HG02981 (cell line): ENCODE results near the gene DESI2.
"Not testable (repeated sequence)": the region's sequence is repeated elsewhere in the genome, so short reads cannot be mapped to it uniquely, and the experiment has no call there.

Source experiments
- ATAC-seq: cut with Tn5 transposase; IDR thresholded peaks from one replicate; pipeline ENCODE4 v1.9.1; 2021; ENCODE audit warnings: mild to moderate bottlenecking, moderate library complexity; ENCODE audit not compliant: unreplicated experiment

The DESI2 gene

GRCh38 chr1:244704107-244704506, 51.2 kb downstream of the DESI2 start:
- no peak for ATAC-seq

DNA sequence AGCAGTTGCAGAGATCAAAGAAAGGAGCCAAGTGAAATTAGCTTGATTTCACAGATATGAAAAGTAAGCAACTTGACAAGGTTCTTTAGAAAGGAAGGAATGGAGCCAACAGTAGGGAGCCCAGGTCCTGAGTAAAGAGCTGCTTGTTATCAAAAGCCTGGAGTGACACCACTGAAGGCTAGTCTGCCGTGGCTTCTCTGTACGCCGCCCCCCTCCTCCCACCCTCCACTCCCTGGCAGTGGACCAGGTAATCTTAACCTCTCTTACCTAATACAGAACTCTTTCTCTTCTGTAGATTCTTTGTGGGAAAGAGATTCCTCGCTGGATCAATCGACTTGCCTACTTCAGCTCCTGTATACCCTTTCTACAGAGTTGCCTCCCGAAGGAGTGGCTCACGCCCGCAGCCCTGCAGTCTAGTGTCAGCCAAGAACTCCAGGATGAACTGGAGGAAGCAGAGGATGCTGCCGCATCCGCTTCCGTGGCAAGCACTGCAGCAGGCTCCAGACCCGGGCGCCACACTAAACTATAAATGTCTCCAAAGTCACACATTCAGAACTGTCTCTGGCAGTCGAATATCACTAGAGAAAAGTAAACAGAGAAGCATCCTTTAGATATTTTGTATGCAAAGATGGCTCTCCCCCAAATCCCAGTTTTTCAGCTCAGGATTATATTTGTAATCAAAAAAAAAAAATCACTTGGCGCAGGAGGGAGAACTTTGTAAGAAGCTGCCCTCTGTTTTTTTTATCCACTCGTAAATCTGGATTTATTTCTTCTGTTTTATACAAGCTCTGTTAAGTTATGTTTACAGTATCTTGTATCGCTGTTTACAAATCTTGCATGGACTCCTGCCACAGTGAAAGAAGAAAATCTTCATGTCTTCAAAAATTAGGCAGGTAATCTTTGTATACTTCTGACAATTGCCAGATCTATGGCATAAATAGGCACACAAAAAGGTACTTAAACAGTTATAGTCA, 52.6 kb downstream of the DESI2 start:
- no peak for ATAC-seq

GRCh38 chr1:244709076-244709475, 56.1 kb downstream of the DESI2 start:
- ATAC-seq, result no peak

- ATAC-seq, result no peak
Measured at GRCh38 chr1:244709476-244710368, 56.8 kb downstream of the DESI2 start.

DNA sequence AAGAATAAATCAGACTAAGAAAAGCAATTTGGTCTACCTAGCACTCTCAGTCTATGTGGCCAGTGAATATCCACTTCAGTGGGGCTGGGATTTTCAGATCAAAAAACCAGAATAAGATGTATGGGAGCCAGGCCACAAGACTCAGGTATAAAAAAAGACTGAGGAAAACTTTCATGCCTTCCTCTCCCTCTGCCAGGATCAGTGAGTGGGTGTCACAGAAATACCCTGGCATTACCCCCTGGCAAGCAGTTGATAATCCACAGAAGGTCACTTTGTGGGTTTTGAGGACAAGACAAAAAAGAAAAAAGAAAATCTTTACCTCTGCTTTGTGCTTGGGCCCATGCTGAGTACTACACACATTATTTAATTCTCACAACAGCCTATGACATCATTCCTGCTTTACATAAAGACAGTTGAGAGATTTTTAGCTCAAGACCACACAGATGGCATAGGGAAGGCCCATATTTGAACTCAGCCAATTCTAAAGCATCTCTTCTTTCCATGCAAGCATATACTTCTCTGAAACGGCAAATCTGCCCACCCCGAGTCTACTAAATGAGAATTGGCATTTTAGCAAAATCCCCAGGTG, 57.6 kb downstream of the DESI2 start:
- no peak for ATAC-seq

DNA sequence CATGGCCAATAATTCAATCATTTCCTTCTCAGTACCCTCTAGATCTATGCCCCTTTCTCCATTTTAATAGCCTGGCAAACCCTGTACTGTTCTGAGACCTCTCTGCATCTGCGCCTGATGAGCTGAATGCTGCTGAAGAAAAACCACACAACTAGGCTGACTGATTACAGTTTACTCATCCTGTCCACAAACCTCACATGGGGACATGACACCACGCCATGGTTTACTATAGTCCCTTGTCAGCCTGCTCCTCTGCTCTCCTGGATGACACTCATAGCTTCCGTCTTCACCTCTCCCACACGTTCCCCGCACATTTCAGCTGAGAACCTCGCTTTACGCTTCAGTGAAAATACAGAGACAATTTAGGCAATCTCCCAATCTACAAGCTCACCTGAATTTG, 59.7 kb downstream of the DESI2 start:
- ATAC-seq, result no peak

- ATAC-seq, result no peak
Measured at GRCh38 chr1:244713332-244713731, 60.4 kb downstream of the DESI2 start.

DNA sequence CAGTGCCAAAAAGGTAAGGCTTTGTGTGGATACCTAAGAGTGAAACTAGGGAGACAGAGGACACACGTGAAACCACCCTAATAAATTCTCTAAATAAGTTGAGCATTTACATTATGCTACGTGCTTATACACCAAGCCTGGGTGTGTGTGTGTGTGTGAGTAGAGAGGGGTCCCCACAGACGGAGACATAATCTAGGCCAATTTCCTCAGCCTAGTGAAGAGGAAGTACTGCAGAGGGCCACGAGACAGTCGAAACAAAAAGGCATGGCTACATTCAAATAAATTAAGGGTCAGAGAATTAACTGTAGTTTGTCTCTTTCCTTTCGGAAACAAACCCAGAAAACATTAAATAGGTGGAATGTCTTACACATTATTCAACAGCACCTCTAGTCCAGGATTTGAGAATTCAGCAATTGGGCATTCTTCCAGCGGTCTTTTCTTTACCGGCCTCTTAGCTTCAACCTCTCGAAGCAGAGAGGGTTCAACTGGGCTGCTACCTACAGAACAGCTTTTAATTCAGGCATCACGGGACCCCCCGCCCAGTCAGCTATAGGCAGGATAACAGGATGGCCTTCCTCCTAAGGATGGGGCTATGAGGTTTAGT, 75.0 kb downstream of the DESI2 start:
- ATAC-seq, result no peak

DNA sequence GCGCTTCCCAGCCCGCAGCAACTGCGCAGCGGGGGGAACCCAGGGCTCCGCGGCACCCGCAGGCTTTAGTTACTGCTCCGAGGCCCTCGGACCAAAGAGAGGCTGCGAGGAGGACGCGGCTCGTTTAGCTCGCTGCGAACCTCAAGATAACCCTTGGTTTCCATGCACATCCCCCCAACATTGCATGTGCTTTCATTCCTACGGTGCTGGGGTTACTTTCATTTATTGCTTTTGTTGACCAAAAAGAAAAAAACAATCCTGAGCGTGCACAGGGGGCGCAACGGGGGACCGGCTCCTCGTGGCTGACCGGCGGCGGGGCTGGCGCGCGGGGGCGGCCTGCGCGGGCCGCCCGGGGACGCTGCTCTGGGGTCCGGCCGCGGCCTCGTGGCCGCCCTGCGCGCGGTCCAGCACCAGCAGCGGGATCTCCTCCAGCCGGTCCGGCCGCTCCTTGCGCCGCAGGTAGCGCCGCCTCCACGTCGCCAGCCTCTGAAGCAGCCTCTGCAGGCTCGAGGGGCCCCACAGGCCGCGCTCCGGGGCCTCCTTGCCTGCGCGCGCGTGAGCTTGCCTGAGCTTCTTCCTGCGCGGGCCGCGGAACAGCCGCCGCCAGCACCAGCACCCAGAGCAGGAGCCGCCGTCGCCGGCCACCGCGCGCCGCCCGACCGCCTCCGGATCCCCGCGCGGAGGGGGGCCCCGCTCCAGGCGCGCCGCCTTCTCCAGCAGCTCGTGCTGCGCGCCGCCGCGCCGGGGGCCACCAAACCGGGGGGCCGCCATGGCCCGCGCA, 77.4 kb downstream of the DESI2 start:
- no peak for ATAC-seq

DNA sequence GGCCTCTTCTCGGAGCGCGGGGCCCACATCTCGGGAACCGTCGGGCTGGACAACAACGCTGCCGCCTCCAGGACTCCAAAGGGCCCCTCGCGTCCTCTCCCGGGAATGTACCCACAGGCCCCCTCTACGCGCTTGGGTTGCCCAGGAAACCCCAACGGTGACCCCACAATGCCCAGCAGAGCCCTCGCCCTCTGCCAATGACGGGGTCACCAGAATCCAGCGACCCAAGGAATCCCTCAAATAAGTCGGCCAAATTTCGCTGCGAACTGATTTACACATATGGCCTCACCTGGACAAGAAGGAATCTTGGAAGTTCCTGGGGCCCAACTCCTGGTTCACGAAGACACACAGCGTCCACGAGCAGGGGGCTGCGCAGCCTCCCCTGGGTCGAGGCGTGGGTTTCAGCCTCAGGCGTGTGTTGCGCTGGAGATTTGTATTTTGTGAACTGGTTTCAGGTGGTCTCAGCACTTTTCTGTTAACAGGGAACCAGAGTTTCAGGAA, 78.1 kb downstream of the DESI2 start:
- no peak for ATAC-seq

GRCh38 chr1:244731651-244732050, 78.7 kb downstream of the DESI2 start:
- no peak for ATAC-seq

DNA sequence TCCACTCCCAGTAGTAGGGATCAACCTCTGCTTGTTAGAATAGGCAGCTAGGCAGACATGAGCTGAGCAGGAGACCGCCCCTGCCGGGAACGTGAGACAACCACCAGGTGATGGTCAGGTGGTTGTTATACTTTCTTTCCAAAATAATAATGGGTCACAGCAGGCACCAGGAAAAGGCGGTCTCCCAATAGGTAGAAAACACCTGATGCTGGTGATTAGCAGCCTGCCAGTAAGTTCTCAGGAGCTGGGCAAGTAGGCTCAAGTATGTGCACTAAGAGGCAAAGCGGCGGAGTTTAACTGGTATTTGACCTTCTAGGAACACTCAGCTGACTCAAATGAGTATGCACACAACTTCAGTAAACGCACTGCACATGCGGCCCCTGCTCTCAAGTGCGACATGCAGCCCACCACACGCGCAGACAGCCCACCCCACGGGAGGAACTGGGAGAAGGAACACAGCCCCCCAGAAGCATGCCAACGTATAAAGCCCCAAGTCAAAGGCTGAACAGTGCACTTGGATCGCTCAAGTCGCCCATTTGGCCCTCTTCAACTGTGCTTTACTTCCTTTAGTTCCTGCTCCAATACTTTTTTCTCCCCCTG, 80.0 kb downstream of the DESI2 start:
- ATAC-seq, result no peak

- no peak for ATAC-seq
Measured at GRCh38 chr1:244735404-244735803, 82.5 kb downstream of the DESI2 start.

DNA sequence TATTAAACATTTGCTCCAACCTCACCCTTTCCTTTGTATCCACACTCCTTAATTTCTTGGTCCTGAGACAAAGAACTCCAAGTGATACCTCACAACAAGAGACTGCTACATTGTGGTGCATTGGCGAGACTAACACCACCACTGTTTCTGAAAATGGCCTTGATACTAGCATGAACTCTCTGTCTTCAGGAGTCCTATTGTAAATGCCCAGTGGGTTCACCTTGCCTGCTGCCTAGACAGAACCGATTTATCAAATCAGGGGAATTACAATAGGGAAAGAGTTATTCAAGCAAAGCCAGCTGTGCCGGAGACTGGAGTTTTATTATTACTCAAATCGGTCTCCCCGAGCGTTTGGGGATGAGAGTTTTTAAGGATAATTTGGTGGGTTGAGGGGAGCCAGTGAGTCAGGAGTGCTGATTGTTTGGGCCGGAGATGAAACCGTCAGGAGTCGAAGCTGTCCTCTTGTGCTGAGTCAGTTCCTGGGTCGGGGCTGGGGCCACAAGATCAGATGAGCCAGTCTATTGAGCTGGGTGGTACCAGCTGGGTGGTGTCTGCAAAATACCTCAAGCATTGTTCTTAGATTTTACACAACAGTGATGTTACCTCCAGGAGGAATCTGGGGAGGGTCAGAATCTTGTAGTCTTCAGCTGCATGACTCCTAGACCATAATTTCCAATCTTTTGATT, 83.1 kb downstream of the DESI2 start:
- ATAC-seq, result no peak

- not testable (repeated sequence) for ATAC-seq
Measured at GRCh38 chr1:244739140-244739539, 86.2 kb downstream of the DESI2 start.

- ATAC-seq, result not testable (repeated sequence)
Measured at GRCh38 chr1:244740027-244740617, 87.2 kb downstream of the DESI2 start.

- no peak for ATAC-seq
Measured at GRCh38 chr1:244741692-244742091, 88.8 kb downstream of the DESI2 start.

- ATAC-seq, result no peak
Measured at GRCh38 chr1:244749230-244750016, 96.5 kb downstream of the DESI2 start.
